GM12801 (cell line): ENCODE results near the gene KRT28.

Experiments
- CTCF ChIP-seq: IDR thresholded peaks from one replicate; pipeline ENCODE4 v1.5.1; 2011; ENCODE audit warnings: control low read depth; ENCODE audit not compliant: insufficient read length; ENCODE audit errors: extremely low read depth

The KRT28 gene

GRCh38 chr17:40836020-40836419 lies 36.3 kb upstream of the KRT28 start:
- no peak for TF ChIP-seq CTCF

- TF ChIP-seq CTCF = no peak
These were observed 34.1 kb upstream of the KRT28 start for GRCh38 chr17:40833882-40834281.

- no peak for TF ChIP-seq CTCF
These were observed 33.1 kb upstream of the KRT28 start for GRCh38 chr17:40832840-40833239.

GRCh38 chr17:40830085-40830776 lies 30.5 kb upstream of the KRT28 start:
- TF ChIP-seq CTCF = no peak

GRCh38 chr17:40828454-40829044 lies 28.8 kb upstream of the KRT28 start:
- no peak for TF ChIP-seq CTCF

GRCh38 chr17:40827746-40828453 lies 28.1 kb upstream of the KRT28 start:
- no peak for TF ChIP-seq CTCF

- TF ChIP-seq CTCF = no peak
These were observed 25.8 kb upstream of the KRT28 start for GRCh38 chr17:40825599-40825998.
